Activated naive CD4-positive, alpha-beta T cell treated with Interleukin-2 at 50 U/mL for 16 hours (primary cell): ENCODE measurements around the gene GUCY2C.
A peak's percentile ranks its signal among the peaks of the same experiment; 100 is the strongest.

Source experiments
- DNase-seq: peaks from one replicate; pipeline ENCODE4 v3.0.0-alpha.2; 2020

GUCY2C gene

DNA sequence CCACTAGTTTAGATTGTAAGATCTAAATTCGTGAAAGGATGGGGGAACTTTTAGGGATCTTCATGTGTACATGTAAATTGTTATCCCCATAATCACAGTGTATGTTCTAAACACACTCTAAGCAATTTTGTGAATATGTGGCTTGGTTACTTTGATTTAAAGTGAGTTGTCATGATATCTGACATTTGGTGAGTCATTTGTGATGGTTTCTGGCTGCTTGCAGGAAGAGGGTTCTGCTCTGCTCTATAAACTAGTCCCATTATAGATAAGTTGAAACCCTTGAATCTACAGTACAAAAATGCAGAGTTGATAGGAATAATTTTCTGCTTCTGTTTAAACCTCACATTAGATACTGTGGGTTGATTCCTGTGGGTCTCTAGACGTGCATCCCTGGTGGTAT lies 14.8 kb downstream of the GUCY2C start:
- DNase-seq: no peak

DNA sequence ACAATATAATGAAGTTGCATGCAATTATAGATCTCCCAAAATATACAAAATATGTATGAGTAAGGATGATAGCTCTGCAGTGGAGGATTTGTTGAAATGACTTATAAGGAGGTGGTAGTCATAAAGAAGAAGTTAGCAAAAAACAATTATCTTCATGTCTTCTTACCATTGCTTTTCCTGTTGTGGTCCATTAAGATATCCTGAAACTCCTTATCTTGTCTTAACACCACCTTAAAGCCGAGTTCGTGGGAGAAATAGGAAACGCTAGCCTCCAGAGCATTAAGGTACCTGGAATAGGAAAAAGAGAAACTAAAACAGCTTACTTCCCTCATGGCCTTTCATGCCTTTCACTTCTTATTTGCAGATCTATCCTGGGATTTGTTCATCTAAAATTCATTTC lies 15.2 kb downstream of the GUCY2C start:
- DNase-seq: no peak

DNA sequence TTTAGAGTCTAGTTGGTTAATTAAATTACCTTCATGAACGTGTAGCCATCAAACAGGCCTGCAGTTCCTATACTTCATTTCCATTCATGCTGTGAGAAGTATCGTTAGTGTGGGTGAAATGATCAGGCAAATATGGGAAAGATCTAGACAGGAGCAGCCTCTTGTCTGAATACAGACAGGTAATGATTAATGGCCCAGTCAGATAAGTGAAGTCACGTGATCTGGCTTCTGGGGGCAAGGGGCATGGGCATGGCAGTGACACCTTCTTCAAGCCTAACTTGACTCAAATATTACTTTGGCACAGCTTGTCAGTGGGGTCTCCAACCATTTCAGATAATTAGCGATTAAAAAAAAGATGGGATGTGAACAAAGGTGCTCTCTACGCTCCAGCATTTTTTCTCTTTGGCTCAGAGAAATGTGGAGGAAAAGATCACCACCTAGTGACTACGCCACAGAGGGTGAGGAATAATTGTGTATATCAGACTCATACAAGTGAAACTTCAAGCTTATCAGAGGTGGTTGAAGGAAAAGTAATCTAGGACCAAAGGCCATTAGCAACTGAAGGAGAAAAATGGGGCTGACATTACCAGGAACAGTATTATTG lies 17.8 kb downstream of the GUCY2C start:
- DNase-seq: no peak

DNA sequence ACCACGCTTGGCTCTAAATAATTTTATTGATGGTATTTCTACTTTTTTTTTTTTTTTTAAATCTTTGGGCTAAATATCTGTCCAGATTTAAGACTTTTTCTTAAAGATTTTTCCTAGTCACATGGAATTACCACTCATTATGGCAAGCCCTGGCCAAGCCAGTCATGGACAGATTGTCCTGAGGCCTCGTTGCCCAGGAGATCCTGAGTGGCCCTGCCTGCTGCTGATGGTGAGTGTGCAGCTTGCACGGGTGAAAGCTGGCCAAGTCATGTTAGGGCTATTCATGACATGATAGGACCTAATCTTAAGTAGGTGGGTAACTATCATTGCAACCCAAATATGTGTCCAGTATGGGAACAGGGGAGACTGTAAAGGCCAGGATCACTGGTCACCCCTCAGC lies 27.8 kb downstream of the GUCY2C start:
- no peak for DNase-seq

DNA sequence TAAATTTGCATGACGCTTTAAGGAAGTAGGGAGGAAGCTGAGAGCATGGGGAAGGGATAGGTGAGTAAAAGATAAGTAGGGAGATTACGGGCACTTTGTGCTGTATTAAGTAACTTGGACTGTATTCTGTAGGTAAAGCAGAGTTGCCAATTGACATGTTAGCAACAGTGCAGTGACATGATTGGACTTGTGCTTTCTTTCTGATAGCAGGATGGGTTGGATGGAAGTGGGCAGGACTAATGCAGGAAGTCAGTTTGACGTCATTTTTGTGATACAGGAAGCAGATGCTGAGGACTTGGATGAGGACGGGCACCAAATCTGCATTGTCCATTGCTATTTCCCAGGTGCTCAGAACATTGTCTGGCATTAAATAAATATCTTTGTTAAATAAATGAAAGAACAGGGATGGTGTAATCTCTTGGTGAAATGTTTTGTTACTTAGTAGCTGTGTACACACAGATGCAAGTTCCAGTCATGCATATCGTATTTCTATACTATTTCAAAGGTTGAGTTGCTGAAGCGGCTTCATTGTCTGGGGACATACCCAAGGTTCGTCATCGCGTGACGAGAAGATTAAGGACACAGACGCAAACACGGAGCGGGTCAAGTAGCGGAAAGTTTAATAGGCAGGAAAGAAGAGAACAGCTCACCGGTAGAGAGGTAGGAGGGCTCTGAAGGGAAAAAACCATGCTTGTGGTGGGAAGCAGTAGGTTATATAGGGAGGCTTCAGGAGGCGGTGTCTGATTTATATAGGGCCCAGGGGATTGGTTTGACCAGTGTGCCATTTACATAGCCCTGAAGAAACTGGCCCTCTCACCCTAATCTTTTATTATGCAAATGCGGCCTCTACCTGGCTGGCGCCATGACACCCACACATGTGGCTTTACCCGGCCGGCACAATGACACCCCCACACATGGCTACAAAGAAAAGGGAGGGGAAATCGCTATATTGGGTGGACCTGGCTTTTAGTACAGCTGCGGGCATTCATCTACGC lies 30.7 kb downstream of the GUCY2C start:
- no peak for DNase-seq

DNA sequence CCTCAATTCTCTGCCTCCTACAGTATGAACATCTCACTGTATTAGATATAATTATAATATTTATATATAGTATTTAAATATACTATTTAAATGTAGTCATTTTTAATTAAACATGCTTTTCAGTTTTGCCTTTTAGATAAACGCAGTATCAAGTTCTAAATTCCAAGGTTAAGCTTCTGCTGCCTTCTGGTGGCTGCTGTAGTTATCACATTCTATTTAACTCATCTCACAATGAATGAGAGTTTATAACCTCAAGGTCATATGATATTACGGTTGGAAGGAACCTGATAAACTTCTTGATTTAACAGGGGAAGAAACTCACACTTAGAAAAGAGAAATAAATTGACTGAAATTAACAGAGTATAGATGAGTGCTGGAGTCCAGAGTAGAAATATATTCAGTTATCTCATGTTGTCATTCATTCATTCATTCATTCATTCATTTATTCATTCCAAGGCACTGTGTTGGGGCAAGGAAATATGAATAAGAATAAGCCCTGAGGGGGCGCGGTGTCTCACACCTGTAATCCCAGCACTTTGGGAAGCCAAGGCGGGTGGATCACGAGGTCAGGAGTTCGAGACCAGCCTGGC lies 31.9 kb downstream of the GUCY2C start:
- peak; percentile 10 for DNase-seq

DNA sequence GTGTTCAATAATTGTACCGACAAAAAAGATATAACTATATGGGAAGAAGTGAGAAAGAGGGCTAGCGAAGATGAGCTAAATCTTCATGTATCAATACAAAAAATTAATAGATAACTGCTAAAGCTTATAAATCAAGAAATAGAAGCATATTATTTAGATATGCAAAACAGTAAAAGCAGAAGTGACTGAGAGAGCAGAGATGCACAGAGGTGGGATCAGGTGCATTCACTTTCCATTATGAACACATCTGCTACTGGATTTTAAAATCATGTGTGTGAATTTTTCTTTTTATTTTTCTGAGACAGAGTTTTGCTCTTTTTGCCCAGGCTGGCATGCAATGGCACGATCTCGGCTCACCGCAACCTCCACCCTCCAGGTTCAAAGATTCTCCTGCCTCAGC lies 33.4 kb downstream of the GUCY2C start:
- no peak for DNase-seq

DNA sequence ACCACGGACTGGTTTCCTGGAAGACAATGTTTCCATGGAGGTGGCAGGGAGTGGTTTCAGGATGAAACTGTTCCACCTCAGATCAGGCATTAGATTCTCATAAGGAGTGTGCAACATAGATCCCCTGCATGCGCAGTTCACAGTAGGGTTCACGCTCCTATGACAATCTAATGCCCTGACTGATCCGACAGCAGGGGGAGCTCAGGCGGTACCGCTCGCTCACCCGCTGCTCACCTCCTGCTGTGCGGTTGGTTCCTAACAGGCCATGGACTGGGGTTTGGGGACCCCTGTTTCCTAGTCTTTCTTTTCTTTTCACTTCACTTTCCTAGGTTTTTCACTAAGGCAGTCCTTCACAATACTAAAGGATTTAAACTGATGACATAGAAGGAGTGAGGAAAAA lies 39.6 kb downstream of the GUCY2C start:
- DNase-seq: no peak

DNA sequence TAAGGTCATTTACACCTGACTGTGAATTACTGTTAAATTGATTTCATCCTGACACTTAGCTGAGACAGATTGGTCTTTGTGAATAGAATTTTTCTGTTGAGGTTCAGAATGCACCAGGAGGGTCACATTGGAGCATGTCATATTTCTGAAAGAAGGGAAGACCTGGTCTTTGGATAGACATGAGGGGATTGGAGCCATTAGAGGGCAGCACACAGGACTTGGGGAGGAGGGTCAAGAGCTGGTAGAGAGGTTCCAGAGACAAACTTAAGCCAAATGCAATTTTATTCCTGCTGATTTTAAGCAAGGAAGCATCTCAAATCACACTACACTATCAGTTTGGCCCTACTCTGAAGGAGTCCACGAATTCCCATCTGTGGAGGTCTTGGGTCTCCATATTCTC lies 41.1 kb downstream of the GUCY2C start:
- DNase-seq: no peak

DNA sequence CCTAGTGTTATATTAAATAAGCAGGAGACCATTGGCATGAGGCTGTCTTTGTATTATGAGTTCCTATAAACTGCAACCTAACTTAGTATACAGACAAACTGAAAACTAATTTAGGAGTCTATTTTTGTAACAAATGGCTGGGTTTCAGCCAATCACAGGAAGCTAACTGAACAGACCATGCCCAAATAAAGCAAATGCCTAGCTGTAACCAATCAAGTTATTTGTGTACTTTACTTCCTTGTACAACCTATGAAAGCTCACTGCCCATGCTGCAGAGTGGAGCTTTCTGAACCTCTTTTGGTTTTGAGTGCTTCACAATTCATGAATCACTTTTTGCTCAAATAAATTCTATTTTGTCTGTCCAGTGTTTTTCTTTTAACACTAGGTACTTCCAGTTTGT lies 41.6 kb downstream of the GUCY2C start:
- DNase-seq: no peak

DNA sequence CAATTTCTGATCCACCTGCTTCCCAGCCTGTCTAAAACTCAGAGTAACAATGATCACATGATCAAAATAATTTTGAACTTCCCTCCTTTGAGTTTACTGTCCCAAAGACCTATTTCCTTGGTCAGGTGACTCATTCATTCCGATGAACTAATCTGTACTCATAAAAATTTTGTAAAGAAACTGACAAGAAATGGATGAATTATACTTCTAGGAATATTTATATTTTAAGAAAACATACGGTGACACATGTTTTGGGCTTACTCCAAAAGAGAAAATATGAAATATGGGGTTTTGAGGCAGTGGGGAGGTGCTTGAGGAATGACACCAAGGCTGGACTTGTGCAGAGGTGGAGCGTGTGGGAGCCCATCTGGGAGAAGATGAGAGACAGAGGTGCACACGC lies 42.0 kb downstream of the GUCY2C start:
- DNase-seq: no peak

DNA sequence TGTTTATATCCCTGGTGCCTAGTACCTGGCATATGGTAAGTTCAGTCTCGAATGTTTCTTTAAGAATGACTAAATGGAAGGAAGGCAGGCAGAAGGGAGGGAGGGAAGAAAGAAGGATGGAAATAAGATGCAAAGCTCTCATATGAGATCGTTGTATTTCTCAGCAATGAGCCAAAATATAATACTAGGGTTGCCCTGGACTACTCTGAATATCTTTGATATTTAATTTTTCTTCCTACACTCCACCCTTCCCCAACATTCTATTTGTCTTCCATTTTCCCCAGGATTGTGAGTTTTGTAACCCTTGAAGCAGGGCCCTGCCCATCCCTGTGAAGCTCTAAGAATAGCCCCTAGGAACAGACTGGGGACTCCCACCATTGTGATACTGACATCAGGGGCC lies 43.9 kb downstream of the GUCY2C start:
- no peak for DNase-seq

DNA sequence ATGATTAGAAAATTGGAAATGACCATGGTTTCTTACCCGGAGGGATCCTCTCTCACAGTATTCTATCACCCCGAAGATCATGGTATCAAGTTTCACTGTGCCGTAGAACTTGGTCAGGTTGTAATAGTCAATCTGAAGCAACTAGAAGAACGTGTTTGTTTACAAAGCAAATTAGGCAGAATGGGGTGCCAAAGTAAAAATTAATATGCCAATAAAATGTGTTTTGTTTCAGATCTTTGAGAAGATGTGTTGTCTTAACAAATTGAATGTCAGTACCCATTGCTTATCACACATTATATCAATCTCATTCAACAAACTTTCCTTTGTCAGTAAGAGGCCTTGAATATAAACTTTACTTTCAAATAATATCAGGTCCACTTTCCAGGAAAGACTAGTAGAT lies 45.0 kb downstream of the GUCY2C start:
- DNase-seq: no peak

DNA sequence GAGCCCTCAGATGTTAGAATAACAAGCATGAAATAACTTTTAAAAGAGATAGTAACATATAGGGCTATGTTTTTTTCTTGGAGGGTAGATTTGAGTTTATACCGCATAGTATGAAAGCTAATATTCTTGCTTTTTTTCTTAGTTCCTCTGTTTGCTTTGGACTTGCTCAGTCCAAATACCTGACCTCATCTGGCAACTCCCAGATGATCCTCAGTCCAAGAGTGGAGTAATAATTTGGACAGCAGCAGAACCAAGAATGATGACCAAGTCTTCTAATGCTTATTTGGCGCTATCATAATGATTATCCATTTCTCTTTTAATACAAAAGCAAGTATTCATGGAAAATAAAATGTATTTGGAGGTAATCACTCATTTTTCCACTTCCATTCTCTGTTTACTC lies 45.6 kb downstream of the GUCY2C start:
- DNase-seq: no peak

DNA sequence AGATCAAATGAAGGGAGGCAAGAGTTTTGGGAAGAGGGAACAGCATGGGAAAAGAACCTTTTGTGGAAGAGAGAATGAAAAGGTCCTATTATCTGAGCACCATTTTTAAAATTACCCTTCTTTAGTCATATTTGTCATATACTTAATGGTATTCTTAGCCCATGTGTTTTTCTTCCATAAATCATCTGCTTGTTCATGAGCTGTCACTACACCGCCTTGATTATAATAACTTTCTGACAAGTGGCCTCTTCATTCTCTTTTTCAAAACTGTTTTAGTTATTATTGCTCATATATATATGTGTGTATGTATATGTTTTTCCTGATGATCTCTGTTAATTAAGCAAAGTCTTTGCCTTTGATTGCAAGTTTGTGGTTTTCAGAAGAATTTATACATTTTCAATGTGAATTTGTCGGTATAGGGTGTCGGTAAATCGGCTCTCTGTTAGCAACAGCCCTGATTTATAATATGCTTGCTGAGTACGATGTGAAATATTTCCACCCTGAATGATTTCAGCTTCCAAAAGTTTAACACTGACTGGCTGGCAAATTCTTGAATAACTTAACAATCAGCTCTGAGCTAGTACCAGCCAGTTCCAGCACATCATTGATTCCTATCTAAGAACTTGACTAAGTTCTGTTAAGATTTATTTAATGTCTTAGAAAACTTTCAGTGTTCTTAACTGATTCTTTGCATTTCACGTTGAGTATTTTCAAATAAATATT lies 49.2 kb downstream of the GUCY2C start:
- DNase-seq: no peak

DNA sequence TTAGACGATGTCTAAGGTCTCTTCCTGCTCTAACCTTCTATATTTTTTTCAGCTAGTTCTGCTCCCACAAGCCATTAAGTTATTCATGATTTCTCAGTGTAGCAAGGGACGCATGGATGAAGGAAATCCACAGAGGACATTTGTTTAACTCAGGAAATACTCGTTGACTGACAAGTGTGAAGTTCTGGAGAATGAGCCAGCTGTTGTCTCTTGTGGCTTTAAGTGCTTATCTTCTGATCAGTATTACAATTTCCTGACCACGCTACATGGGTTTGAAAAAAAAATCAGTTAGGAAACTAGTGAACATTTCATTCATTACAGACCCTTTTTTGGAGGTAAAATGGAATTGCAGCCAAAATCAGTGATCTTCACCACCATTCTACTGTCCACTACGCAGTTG lies 53.1 kb downstream of the GUCY2C start:
- DNase-seq: no peak

DNA sequence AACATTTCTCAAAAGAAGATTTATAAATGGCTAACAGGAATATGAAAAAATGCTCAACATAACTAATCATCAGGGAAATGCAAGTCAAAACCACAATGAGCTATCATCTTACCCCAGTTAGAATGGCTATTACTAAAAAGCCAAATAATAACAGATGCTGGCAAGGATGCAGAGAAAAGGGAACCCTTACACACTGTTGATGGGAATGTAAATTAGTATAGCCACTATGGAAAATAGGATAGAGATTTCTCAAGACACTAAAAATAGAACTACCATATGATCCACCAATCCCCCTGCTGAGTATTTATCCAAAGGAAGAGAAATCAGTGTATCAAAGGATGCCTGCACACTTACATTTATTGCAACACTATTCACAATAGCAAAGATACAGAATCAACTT lies 58.3 kb downstream of the GUCY2C start:
- DNase-seq: no peak

DNA sequence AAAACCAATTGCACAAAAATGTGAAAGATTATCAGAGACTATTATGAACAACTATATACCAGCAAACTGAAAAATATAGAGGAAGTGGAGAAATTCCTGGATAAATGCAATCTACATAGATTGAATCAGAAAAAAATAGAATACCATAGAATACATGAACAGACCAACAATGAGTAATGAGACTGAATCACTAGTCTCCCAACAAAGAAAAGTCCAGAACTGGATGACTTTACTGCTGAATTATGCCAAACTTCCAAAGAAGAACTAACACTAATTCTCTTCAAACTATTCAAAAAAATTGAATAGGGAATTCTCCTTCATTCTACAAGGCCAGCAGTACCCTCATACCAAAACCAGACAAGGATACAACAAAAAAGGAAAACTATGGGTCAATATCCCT lies 60.6 kb downstream of the GUCY2C start:
- DNase-seq: no peak

DNA sequence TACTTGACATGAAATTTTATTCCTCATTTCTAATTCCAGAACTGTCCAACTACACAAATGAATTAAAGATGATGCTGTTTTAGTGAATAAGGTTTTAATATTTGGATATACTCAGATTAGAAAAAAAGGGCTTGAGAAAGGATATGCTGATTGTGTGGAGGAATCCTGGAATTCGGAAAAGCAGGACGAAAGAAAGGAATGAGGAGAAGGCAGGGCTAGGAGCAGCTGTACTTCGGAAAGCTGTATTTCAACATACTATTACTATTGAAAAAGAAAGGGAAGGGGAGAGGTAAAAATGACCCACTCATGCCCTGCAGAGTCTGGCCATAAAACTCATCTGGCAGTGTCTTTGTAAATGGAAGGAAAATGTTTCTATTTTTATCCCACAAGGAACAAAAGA lies 65.6 kb downstream of the GUCY2C start:
- DNase-seq: no peak

DNA sequence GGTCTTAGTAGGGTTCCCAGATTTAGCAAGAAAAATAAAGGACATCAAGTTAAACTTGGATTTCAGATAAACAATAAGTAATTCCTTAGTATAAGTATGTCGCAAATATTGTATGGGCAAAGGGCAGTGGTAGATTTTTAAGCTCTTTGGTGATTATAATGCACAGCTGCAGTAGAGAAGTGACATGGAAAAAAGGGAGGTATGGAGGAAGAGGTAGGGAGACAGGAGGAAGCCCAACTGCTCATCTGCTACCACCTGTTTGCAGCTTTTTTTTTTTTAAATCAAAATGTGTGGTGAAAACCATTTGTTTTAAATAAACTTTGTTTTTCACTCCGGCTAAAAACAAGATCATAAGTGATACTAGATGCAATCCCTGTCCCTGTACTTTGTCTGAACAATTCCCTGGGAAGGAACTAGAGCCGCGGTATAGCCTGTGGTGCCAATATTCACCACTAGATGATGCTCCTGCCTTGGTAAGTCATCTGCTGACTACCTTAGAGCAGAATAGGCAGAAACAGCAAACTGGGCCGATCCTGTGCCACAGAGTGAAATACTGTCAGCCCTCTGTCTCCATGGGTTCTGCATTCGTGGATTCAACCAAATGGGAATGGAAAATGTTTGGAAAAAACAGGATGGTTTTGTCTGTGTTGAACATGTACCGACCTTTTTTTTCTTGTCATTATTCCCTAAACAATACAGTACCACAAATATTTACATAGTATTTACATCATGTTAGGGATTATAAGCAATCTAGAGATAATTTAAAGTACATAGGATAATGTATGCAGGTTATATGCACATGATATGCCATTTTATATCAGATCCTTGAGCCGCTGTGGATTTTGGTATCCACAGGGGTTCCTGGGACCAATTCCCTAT lies 66.3 kb downstream of the GUCY2C start:
- DNase-seq: peak; percentile 60

DNA sequence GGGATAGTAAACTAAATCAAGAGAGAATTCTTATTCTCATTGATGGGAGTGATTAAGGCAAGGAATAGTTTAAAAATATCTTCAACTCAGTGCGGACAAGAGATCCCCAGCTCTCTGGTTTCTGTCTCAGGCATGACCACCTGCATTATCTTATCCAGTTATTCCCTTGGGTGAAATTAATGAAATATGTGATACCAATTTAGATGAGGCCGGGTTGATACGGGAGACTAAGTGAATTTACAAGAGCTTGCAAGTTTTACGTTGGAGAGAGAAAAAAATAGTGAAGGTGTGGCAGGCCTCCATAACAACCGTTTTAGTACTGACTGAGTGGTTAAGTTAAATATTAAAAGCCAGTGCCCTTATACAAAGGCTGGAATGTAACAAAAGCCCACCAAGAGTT lies 67.6 kb downstream of the GUCY2C start:
- DNase-seq: no peak

DNA sequence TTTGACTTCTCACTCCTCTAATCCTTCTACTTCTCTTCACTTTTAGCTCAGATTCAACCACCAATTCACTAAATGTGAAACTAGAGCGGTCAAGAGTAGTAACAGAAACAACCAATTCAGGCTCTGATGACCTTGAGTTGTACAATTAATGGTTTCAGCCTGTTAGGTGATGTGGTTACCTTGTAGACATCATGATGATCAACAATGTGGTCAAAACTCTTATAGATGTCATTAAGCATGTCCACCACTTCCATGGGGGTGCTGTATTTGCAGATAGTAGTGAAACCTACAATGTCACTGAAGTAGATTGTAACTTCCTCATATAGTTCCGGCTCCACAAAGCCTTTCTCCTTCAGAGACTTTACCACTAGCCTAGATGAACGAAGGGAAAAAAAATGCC lies 74.6 kb downstream of the GUCY2C start:
- no peak for DNase-seq
